Calu3 (cell line): ENCODE measurements around the gene USP2. TPM values are rescaled to one million over a fixed set of nuclear protein-coding genes. Genes with fewer than 3 reads are reported as not detected.

Experiments
- BruUV-seq: library from RNA; stranded (reverse); fragments of 400-500 nt; replicated peaks from 2 replicates; lab custom pipeline; 2021; lab: Mats Ljungman, UMichigan
- CTCF ChIA-PET: fragments of 300-600 bp; sonication (Branson Sonifier 250); formaldehyde crosslinking; loops from one replicate; lab custom pipeline; 2022; ENCODE audit warnings: antibody characterized with exemption; lab: Charles Lee
- DNase-seq: peaks from one replicate; pipeline ENCODE4 v3.0.0; 2022
- H3K27ac Mint-ChIP-seq: one replicate; pipeline ENCODE4 v1.8.0; 2022; ENCODE audit warnings: mixed read lengths; ENCODE audit not compliant: unreplicated experiment
- H3K27me3 Mint-ChIP-seq: one replicate; pipeline ENCODE4 v1.8.0; 2022; ENCODE audit warnings: mixed read lengths; ENCODE audit not compliant: unreplicated experiment
- H3K36me3 Mint-ChIP-seq: one replicate; pipeline ENCODE4 v1.8.0; 2022; ENCODE audit warnings: mild to moderate bottlenecking, moderate library complexity, mixed read lengths; ENCODE audit not compliant: insufficient read depth, unreplicated experiment
- H3K4me1 Mint-ChIP-seq: one replicate; pipeline ENCODE4 v1.8.0; 2022; ENCODE audit warnings: mild to moderate bottlenecking, low read depth, mixed read lengths; ENCODE audit not compliant: unreplicated experiment
- H3K4me3 Mint-ChIP-seq: one replicate; pipeline ENCODE4 v1.8.0; 2022; ENCODE audit warnings: mild to moderate bottlenecking, low read depth, moderate library complexity, mixed read lengths; ENCODE audit not compliant: unreplicated experiment
- H3K9me3 Mint-ChIP-seq: one replicate; pipeline ENCODE4 v1.8.0; 2022; ENCODE audit warnings: low read depth, mixed read lengths; ENCODE audit not compliant: unreplicated experiment
- CTCF ChIP-seq: fragments of 200-600 bp; IDR thresholded peaks from one replicate; pipeline ENCODE4 v1.8.0; 2022; ENCODE audit warnings: antibody characterized with exemption; ENCODE audit not compliant: unreplicated experiment
- intact Hi-C: fragments of 100-400 bp; cut with micrococcal nuclease; formaldehyde crosslinking; loops from one replicate; pipeline ENCODE4 v1.10.0; 2022; ENCODE audit not compliant: unreplicated experiment
- total RNA-seq: library from RNA; stranded (reverse); gene quantifications from 2 replicates; pipeline ENCODE4 v1.2.3, GENCODE V29; 2022

The USP2 gene
- total RNA-seq, 1 experiment from 2014 or later: 1.1 TPM

GRCh38 chr11:119370486-119371046 lies 10.9 kb downstream of the USP2 start:
- Mint-ChIP-seq H3K4me3 (no peak overlapping the region), H3K36me3 (no peaks in the 10 kb centered on the region), H3K27ac (no peak overlapping the region), H3K9me3 (no peaks in the 10 kb centered on the region), H3K27me3 (no peaks in the 10 kb centered on the region), H3K4me1 (peaks cover 9% of the 10 kb centered on the region)
- TF ChIP-seq CTCF: no peak
- intact Hi-C loops: loop anchor here (5.0 kb wide), 1 partner anchor 48 kb away; no protein-coding TSS in a partner anchor
- BruUV-seq: no TSS peak
- DNase-seq: no peak
- CTCF ChIA-PET: interaction anchor here (0.7 to 1.0 kb wide), 2 partner anchors 9 to 11 kb away, joined by 3 to 4 read pairs; partner anchors contain the start of gene USP2

GRCh38 chr11:119369132-119369925 lies 12.2 kb downstream of the USP2 start:
- CTCF ChIA-PET: interaction anchor here (0.8 to 1.0 kb wide), 2 partner anchors 12 to 31 kb away, joined by 3 to 4 read pairs; partner anchors contain the start of gene USP2
- no peak for DNase-seq
- H3K9me3 Mint-ChIP-seq: no peaks in the 10 kb centered on the region
- no peak overlapping the region for H3K27ac Mint-ChIP-seq
- peaks cover 9% of the 10 kb centered on the region for H3K4me1 Mint-ChIP-seq
- no TSS peak for BruUV-seq
- no peaks in the 10 kb centered on the region for H3K36me3 Mint-ChIP-seq
- no peak overlapping the region for H3K4me3 Mint-ChIP-seq
- intact Hi-C loops: no loop called here
- no peak for TF ChIP-seq CTCF
- peaks cover 9% of the 10 kb centered on the region for H3K27me3 Mint-ChIP-seq

GRCh38 chr11:119368121-119369034 lies 13.1 kb downstream of the USP2 start:
- Mint-ChIP-seq H3K4me1 (peaks cover 9% of the 10 kb centered on the region), H3K9me3 (no peaks in the 10 kb centered on the region), H3K27me3 (peaks cover 13% of the 10 kb centered on the region), H3K4me3 (no peak overlapping the region), H3K36me3 (no peaks in the 10 kb centered on the region), H3K27ac (no peak overlapping the region)
- no TSS peak for BruUV-seq
- intact Hi-C loops: no loop called here
- no peak for TF ChIP-seq CTCF
- peak; percentile 32 for DNase-seq
- CTCF ChIA-PET: interaction anchor here (0.8 kb wide), 1 partner anchor 30 kb away, joined by 3 read pairs; no protein-coding TSS in a partner anchor

GRCh38 chr11:119367661-119368120 lies 13.8 kb downstream of the USP2 start:
- H3K36me3 Mint-ChIP-seq: no peaks in the 10 kb centered on the region
- CTCF ChIA-PET: no interaction called here
- H3K9me3 Mint-ChIP-seq: no peaks in the 10 kb centered on the region
- H3K4me1 Mint-ChIP-seq: peaks cover 9% of the 10 kb centered on the region
- no peak overlapping the region for H3K27ac Mint-ChIP-seq
- H3K4me3 Mint-ChIP-seq: no peak overlapping the region
- DNase-seq: no peak
- peaks cover 13% of the 10 kb centered on the region for H3K27me3 Mint-ChIP-seq
- TF ChIP-seq CTCF: no peak
- intact Hi-C loops: no loop called here
- no TSS peak for BruUV-seq
